Measurements from ENCODE around the gene EBNA1BP2.
"Not testable (repeated sequence)": the region's sequence is repeated elsewhere in the genome, so short reads cannot be mapped to it uniquely, and the experiment has no call there.

EBNA1BP2 gene

DNA sequence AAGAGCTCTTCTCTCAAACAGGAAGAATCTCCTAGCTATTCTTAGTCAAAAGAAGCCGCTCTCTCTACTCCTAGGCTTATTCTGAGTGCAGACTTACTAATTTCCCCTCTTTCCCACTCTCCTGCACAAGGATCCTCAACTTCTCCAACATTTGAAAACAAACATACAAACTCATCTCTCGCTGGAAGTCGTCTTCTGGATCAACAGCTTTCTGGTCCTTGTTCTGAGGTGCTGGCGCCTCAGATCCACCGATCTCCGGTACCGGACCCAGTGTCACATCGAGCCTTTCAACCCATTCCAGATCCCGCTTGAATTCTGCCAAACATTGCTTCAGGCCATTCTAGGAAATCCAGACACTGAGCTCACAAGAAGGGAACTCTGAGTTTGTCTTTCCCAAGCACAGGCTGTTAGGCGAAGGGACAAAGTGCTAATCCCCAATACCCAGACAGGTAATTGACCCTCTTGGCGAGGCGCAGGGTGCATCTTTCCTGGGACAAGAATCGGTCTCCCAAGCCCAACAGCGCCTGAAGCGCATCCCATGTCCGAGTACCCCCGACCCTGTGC is 696 bp downstream of the EBNA1BP2 start:
- no peak for DNase-seq

DNA sequence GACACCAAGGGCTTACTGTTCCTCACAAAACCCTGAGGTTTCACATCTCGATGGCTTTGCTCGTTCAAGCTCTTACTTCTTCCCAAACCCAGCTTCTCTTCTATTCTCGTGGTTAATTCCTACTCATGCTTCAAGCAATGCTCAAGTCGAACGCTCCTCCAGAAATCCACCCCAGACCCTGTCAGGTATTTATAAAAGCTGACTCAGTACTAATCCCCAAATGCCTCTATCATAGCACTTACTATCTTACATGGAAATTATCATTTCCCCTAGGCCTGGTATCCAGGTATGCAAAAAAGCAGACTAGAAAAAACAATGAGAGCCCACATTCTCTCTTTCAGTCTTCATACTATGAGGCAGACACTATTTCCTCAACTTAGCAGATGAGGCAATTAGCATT is 6.3 kb downstream of the EBNA1BP2 start:
- DNase-seq, result no peak

- no peak for DNase-seq
These were observed 6.9 kb downstream of the EBNA1BP2 start for GRCh38 chr1:43165162-43165561.

DNA sequence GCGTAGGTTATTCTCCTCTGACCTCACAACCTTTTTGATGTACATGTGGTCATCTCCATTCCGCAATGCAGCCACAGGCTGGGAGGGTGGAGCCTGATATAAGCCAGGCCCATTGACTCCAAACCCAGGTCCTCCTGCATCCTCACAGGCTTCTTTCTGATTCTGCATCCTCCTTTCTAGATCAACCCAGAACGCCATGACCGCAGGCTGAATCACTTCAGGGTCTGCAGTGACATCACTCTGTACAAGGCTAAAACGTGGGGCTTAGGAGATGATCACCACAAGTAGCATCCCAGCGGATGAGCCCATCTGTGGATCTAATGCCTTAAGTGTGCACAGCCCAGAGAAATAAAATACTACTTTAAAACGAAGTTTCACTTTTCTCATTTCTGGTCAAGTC is 16.1 kb downstream of the EBNA1BP2 start:
- no peak for DNase-seq

- DNase-seq, result no peak
These were observed 18.6 kb downstream of the EBNA1BP2 start for GRCh38 chr1:43153443-43153842.

DNA sequence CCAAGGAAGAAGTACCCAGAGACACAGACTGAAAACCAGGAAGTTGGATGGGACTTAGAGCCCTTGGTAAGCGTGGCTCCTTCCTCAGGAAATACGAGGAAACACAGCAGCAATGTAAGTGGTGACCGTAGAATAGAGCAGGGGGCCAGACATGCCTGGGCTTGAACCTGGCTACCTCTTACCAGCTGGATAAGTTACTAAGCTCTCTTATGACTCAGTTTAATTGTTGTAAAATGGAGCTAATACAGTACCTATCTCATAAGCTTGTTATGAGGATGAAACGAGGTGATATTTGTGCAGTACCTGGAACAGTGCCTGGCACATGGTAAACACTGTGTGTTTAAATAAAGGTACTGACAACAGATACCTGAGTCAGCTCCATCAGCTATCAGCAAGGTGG is 19.2 kb downstream of the EBNA1BP2 start:
- DNase-seq, result no peak

GRCh38 chr1:43149889-43150288 is 22.2 kb downstream of the EBNA1BP2 start:
- no peak for DNase-seq

DNA sequence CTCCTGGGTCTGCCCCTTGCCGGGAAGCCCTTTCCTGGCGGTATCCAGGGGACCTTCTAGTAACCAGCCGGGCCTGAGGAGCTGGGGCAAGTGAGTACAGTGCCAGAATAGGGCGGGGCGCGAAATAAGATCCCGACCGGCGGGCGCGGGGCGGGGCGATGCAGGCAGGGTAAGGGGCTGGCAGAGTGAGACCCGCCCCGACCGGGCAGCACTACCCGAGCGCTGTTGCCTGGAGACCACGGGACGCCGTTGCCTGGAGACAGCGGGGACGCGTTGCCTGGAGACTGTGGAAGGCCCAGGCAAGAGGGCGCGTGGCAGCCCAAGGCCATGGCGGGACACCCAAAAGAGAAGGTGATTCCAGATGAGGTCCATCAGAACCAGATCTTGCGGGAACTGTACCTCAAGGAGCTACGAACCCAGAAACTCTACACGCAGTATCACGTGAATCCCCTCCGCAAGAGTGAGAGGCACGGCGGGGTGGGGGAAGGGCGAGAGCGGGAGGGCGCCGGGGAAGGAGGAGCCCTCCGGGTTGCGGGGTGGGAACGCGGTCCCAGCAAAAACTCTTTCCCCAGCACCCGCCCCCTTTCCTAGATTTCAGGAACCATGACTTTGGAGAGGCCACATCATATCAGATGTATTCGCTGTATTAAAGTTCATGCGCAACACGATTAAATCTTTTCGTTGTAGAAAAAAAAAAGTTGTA is 24.3 kb downstream of the EBNA1BP2 start:
- peak; percentile 100 for DNase-seq

DNA sequence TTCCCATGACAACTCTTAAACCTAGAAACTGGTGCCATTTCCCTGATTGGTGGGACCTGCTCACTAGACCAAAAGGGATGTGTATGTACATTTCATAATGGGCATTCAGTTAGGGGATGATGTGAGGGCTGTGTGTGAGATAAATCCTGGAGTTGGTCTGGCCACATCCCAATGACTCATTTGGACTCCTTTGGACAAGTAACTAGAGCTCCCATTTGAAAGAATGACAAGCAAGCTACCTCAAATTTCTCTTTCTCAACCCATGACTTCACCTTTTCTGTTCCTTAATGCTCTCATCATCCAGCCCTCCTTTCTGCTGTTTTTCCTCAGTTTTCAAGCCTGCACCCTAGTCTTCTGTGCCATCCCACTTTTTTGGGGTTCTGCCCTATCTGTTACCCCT is 27.9 kb downstream of the EBNA1BP2 start:
- no peak for DNase-seq

GRCh38 chr1:43143441-43143888 is 28.6 kb downstream of the EBNA1BP2 start:
- DNase-seq, result no peak

- no peak for DNase-seq
These were observed 31.5 kb downstream of the EBNA1BP2 start for GRCh38 chr1:43140583-43140982.

DNA sequence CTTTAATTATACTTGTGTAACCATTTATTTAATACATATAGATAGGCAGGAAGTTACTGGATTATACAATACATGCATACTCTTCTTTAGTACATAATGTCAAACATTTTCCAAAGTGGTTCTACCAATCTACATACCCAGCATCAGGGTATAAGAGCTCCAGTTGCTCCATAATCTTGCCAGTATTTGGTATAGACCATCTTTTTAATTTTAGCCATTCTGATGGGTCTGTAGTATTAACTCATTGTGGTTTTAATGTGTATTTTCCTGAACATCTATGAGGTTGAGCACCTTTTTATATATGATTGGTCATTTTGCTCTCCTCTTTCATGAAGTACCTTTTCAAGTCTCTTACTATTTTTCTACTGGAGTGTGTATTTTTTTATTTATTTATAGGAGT is 32.1 kb downstream of the EBNA1BP2 start:
- no peak for DNase-seq

DNA sequence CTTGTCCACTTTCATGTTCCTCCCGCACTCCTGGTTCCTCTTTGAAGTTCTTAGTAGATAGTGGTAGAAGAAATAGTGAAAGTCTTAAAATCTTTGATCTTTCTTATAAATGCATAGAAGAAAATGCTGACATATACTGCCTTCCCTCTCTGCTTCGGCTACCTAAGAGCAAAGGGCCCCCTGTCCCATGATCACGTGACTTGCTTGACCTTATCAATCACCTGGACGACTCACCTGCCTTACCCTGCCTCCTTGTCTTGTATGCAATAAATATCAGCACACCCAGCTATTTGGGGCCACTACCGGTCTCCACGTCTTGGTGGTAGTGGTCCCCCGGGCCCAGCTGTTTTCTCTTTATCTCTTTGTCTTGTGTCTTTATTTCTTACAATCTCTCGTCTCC is 32.8 kb downstream of the EBNA1BP2 start:
- not testable (repeated sequence) for DNase-seq

- no peak for DNase-seq
These were observed 34.5 kb downstream of the EBNA1BP2 start for GRCh38 chr1:43137445-43138052.

DNA sequence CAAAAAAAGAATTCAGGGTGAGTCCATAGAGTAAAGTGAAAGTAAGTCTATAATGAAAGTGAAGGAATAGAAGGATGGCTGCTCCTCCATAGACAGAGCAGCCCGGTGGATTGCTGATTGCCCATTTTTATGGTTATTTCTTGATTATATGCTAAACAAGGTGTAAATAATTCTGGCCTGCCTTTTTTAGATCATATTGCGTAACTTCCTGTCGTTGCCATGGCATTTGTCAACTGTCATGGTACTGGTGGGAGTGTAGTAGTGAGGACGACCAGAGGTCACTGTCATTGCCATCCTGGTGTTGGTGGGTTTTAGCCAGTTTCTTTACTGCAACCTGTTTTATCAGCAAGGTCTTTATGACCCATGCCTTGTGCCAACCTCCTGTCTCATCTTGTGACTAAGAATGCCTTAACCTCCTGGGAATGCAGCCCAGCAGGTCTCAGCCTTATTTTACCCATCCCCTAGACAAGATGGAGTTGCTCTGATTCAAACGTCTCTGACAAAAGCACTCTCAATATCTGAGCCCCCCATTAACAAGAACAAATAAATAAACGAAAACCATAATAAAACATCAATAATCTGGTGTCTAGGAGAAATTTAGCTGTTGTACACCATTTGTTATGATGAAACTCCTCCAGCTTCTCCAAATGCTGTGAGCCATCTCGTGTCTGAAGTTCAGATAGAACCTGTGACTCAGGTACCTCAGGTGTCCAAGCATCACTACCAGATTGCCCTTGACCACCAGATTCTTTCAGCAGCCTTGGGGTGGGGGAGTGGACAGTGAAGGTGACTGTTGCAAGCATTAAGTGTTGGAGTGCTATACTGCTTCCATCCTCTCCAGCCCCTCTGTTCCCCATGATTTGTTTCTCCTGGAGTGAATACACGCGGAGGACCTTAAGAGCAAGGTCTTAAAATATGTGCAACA is 36.0 kb downstream of the EBNA1BP2 start:
- DNase-seq, result no peak

DNA sequence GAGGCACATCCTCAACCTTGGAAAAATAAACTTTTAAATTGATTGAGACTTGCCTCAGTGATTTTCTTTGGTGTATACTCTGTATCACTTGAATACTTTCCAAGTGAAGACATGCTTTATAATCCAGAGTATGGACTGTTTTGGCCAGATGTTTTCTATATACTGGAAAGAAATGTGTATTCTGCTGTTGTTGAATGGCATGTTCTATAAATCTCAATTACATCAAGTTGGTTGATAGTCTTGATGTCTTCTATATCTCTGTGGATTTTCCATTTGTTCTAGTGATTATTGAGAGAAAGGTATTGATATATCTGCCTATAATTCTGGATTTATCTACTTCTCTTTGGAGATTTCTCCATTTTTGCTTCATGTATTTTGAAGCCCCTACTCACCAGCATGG is 37.5 kb downstream of the EBNA1BP2 start:
- no peak for DNase-seq

DNA sequence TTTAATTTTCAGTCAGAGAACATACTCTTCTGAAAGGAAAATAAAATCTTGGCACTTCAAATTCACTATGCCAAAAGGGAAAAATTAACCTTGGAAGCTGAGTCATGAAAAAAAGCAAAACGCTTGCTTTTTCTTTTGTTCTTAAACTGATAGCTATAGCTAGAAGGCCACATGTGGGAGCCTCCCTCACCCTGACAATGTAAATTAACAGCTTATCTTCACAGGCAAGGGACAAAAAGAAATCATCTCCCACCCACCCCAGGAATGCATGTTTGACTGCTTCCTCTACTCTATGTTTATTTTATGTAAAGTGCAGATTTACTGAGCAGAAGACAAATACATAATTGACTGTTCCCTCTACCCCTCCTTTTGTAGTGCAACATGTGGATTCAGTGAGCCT is 38.0 kb downstream of the EBNA1BP2 start:
- no peak for DNase-seq

- DNase-seq, result no peak
These were observed 42.7 kb downstream of the EBNA1BP2 start for GRCh38 chr1:43129426-43129825.

- no peak for DNase-seq
These were observed 43.3 kb downstream of the EBNA1BP2 start for GRCh38 chr1:43128816-43129215.

- peak; percentile 72 for DNase-seq
These were observed 49.1 kb downstream of the EBNA1BP2 start for GRCh38 chr1:43123031-43123430.

GRCh38 chr1:43121256-43121900 is 50.7 kb downstream of the EBNA1BP2 start:
- peak; percentile 92 for DNase-seq

DNA sequence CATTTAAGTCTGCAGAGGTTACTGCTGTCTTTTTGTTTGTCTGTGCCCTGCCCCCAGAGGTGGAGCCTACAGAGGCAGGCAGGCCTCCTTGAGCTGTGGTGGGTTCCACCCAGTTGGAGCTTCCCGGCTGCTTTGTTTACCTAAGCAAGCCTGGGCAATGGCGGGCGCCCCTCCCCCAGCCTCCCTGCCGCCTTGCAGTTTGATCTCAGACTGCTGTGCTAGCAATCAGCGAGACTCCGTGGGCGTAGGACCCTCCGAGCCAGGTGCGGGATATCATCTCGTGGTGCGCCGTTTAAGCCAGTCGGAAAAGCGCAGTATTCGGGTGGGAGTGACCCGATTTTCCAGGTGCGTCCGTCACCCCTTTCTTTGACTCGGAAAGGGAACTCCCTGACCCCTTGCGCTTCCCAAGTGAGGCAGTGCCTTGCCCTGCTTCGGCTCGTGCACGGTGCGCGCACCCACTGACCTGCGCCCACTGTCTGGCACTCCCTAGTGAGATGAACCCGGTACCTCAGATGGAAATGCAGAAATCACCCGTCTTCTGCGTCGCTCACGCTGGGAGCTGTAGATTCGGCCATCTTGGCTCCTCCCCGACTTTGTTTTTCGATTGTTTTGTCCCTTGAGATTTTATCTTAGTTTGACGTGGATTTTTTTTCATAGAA is 52.0 kb downstream of the EBNA1BP2 start:
- DNase-seq, result peak; percentile 98
